ENCODE measurements around the gene FGGY.

Gene FGGY

DNA sequence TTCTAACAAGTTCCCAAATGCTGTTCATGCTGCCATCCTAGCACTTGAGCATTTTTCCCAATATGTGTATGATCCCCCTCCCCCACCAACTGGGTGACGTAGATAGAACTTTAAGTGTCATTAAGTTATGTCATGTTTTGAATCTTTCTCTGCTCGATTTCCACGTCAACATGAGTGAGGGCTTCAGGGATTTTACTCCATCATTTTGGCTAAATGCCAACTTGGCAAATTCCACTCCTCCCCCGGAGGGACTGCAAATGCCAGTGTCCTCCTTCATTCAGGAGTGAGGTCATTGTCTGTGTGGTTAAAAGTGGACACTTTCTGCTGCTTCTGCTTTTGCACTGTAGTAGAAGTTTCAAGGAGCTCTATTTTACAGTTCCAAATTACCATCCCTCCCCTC lies 201.7 kb downstream of the FGGY start:
- Histone ChIP-seq H3K9ac (ENCODE audit: insufficient read length) (no peak overlapping the region), H3K27ac (no peak overlapping the region), H3K4me3 (no peak overlapping the region), H3K36me3 (ENCODE audit: insufficient read depth, low read length) (no peaks in the 10 kb centered on the region), H3K9me3 (ENCODE audit: low read depth, low read length) (no peaks in the 10 kb centered on the region)
- DNase-seq (ENCODE audit: low read depth, low spot score), result no peak
- TF ChIP-seq EZH2 (IDR thresholded peaks at IDR 0.05) (no peak), POLR2AphosphoS5 (IDR thresholded peaks at IDR 0.05; ENCODE audit: borderline replicate concordance, low read depth, low read length) (no peak), FOXP2 (optimal IDR thresholded peaks at IDR 0.05; ENCODE audit: control extremely low read depth, extremely low read length, insufficient read depth) (no peak)

DNA sequence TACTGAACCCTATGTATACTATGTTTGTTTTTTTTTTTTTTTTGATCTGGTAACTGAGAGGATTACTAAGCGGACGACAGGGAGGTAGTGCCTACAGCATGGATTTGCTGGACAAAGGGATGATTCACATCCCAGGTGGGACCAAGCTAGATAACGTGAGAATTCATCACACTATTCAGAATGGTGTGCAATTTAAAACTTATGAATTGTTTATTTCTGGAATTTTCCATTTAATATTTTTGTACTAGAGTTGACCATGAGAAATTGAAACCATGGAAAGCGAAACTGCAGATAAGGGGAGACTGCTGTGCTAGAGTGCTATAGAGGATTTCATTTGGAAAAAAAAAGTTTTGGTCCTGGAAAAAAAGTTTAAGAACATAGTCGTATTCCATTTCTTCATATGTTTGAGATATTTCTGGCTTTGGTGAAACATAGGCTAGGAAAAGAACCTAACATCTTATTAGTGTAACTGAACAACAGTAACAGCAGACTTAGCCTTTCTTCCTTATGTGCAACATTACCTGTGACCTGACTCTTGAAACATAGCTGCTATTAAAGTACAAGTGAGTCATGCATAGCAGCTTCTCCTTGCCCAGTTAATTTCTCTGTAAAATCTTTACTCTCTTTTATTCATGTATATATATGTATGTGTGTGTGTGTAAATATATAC lies 202.5 kb downstream of the FGGY start:
- H3K36me3 ChIP-seq (ENCODE audit: insufficient read depth, low read length), result no peaks in the 10 kb centered on the region
- H3K27ac ChIP-seq, result no peak overlapping the region
- TF ChIP-seq EZH2 (IDR thresholded peaks at IDR 0.05) (no peak), POLR2AphosphoS5 (IDR thresholded peaks at IDR 0.05; ENCODE audit: borderline replicate concordance, low read depth, low read length) (no peak), FOXP2 (optimal IDR thresholded peaks at IDR 0.05; ENCODE audit: control extremely low read depth, extremely low read length, insufficient read depth) (no peak)
- no peaks in the 10 kb centered on the region for H3K9me3 ChIP-seq (ENCODE audit: low read depth, low read length)
- no peak overlapping the region for H3K4me3 ChIP-seq
- no peak overlapping the region for H3K9ac ChIP-seq (ENCODE audit: insufficient read length)
- no peak for DNase-seq (ENCODE audit: low read depth, low spot score)

DNA sequence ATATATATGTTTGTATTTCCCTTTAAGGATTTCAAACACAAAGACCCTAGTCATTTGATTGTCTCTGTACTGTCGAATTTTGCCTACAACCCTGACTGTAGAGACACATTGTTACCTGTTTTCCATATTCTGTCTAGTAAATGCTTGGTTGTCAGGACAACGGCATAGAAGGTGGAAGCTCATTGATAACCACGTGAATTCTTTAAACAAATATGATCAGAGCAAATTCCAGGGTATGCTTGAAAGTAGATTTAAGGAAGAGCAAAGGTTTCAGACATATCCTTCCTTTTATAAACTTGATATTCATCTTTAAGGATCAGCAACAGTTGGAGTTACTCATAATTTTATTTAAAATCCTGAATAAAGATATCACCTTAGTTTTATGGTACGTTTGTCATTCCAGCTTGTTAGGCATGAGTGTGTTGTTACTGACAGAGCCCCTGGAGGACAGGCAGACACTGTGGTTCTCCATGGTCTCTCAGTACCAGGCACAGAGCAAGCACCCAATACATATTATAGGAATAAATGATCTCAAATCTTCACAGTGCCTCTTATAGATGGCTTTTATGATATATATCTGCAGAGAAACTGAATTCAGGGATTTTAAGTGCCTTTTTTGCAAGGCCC lies 203.2 kb downstream of the FGGY start:
- Histone ChIP-seq H3K9ac (ENCODE audit: insufficient read length) (no peak overlapping the region), H3K9me3 (ENCODE audit: low read depth, low read length) (no peaks in the 10 kb centered on the region), H3K27ac (no peak overlapping the region), H3K4me3 (no peak overlapping the region), H3K36me3 (ENCODE audit: insufficient read depth, low read length) (no peaks in the 10 kb centered on the region)
- DNase-seq (ENCODE audit: low read depth, low spot score), result no peak
- TF ChIP-seq FOXP2 (optimal IDR thresholded peaks at IDR 0.05; ENCODE audit: control extremely low read depth, extremely low read length, insufficient read depth), result no peak
- TF ChIP-seq POLR2AphosphoS5 (IDR thresholded peaks at IDR 0.05; ENCODE audit: borderline replicate concordance, low read depth, low read length), result no peak
- TF ChIP-seq EZH2 (IDR thresholded peaks at IDR 0.05), result no peak

DNA sequence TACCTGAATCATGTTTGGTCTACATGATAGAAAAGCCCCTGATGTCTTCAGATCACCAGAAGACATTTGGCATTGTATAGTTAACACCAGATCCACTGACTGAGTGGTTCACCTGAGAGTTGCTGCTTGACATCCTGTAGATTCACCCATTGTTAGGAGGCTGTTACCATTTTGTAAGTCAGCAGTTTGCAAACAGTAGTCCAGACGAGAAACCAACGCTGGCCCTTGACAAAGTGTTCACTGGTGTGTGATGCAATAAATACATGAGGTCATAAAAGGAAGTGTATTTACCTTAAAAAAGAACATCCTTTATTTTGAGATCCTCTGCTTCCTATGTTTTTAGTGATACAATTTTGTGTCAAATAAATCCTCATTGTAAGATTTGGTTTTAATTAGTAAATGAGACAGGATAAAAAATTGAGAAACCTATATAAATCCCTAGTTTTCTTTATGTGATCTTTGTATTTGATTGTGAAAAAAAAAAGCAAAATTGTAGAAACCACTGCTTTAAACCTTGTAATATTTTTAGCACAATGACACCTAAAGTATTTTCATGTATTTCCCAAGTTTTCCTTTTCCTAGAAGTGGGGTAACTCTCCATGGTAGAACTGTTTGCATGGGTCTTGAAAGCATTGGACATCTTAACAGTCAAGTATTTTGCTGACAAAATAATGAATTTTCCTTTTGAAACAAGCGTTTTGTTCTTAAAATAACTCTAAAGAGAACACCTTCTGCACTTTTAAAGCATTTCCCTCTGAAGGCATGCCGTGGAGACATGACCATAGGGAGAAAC lies 204.3 kb downstream of the FGGY start:
- no peak overlapping the region for H3K9ac ChIP-seq (ENCODE audit: insufficient read length)
- no peak overlapping the region for H3K27ac ChIP-seq
- H3K4me3 ChIP-seq, result no peak overlapping the region
- no peaks in the 10 kb centered on the region for H3K36me3 ChIP-seq (ENCODE audit: insufficient read depth, low read length)
- DNase-seq (ENCODE audit: low read depth, low spot score), result no peak
- H3K9me3 ChIP-seq (ENCODE audit: low read depth, low read length), result no peaks in the 10 kb centered on the region
- TF ChIP-seq EZH2 (IDR thresholded peaks at IDR 0.05) (no peak), FOXP2 (optimal IDR thresholded peaks at IDR 0.05; ENCODE audit: control extremely low read depth, extremely low read length, insufficient read depth) (no peak), POLR2AphosphoS5 (IDR thresholded peaks at IDR 0.05; ENCODE audit: borderline replicate concordance, low read depth, low read length) (no peak)

DNA sequence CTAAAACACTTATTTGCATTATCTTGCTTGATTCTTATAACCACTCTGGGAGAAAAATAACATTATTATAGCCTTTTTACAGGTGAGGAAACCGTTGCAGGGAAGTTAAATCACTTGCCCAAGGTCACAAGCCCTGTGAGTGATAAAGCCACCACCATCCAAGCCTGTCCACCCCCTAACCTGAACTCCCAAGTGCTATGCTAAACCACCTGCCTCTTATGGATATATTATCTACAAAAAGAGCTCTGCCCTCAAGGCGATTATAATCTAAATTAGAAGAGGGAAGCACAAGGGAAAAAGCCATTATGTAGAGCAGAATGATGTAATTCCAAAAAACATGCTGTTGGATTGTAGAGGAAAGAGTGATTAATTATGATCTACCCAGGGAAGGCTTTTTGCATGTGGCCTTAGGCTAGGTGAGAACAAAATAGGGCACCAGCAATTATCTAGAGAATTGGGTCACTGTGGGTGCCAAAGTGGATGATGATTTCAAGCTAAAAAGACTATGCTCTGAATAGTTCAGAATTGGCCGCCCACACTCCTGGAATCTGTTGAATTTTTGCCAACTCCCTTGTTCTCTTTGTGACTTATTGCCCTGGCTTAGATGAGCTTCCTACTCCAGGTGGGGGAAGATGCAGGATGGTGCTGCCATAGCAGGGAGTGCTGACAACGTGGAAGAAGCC lies 205.3 kb downstream of the FGGY start:
- TF ChIP-seq FOXP2 (optimal IDR thresholded peaks at IDR 0.05; ENCODE audit: control extremely low read depth, extremely low read length, insufficient read depth) (no peak), POLR2AphosphoS5 (IDR thresholded peaks at IDR 0.05; ENCODE audit: borderline replicate concordance, low read depth, low read length) (peak; percentile 17; the same call in 1 of the 2 replicates), EZH2 (IDR thresholded peaks at IDR 0.05) (no peak)
- Histone ChIP-seq H3K9ac (ENCODE audit: insufficient read length) (no peak overlapping the region), H3K36me3 (ENCODE audit: insufficient read depth, low read length) (no peaks in the 10 kb centered on the region), H3K9me3 (ENCODE audit: low read depth, low read length) (no peaks in the 10 kb centered on the region), H3K4me3 (no peak overlapping the region), H3K27ac (no peak overlapping the region)
- no peak for DNase-seq (ENCODE audit: low read depth, low spot score)

DNA sequence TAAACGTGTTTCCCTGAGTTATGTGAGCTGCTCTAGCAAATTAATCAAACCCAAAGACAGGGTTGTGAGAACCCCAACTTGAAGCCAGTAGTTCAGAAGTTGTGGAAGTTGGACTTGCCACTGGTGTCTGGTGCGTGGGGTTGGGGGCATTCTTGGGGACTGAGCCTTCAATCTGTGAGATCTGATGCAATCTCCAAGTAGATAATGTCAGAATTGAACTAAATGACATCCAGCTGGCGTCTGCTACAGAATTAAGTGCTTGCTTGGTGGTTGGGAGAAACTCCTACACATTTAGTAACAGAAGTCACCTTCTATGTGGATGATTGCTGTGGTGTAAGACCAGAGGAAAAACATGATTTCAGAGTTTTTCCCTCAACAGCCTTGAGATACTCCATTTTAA lies 207.4 kb downstream of the FGGY start:
- Histone ChIP-seq H3K9me3 (ENCODE audit: low read depth, low read length) (no peaks in the 10 kb centered on the region), H3K9ac (ENCODE audit: insufficient read length) (no peak overlapping the region), H3K27ac (no peak overlapping the region), H3K36me3 (ENCODE audit: insufficient read depth, low read length) (no peaks in the 10 kb centered on the region), H3K4me3 (no peak overlapping the region)
- DNase-seq (ENCODE audit: low read depth, low spot score), result no peak
- TF ChIP-seq EZH2 (IDR thresholded peaks at IDR 0.05) (no peak), POLR2AphosphoS5 (IDR thresholded peaks at IDR 0.05; ENCODE audit: borderline replicate concordance, low read depth, low read length) (no peak)

DNA sequence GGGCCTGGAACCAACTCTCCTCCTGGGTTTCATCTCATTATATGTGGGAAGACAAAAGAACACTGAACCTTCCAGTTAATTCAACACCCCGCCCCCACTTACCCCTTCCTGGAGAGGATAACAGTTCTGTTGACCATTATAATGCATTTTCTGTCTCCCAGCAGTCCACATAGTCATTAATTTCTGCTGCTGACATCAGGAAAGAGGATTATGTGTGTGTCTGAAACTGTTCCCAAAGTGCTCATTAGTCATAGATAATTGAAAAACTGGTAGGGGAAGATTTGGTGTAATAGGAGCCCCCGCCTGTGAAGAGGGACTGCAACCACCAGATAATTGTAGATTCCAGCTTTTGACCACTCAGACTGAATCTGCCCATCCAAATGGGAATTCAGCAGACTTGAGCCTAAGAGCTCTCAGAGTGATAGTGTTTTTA lies 208.7 kb downstream of the FGGY start:
- Histone ChIP-seq H3K9me3 (ENCODE audit: low read depth, low read length) (no peaks in the 10 kb centered on the region), H3K36me3 (ENCODE audit: insufficient read depth, low read length) (no peaks in the 10 kb centered on the region), H3K27ac (no peak overlapping the region), H3K4me3 (no peak overlapping the region), H3K9ac (ENCODE audit: insufficient read length) (no peak overlapping the region)
- no peak for DNase-seq (ENCODE audit: low read depth, low spot score)
- TF ChIP-seq FOXP2 (optimal IDR thresholded peaks at IDR 0.05; ENCODE audit: control extremely low read depth, extremely low read length, insufficient read depth) (no peak), EZH2 (IDR thresholded peaks at IDR 0.05) (no peak), POLR2AphosphoS5 (IDR thresholded peaks at IDR 0.05; ENCODE audit: borderline replicate concordance, low read depth, low read length) (no peak)

DNA sequence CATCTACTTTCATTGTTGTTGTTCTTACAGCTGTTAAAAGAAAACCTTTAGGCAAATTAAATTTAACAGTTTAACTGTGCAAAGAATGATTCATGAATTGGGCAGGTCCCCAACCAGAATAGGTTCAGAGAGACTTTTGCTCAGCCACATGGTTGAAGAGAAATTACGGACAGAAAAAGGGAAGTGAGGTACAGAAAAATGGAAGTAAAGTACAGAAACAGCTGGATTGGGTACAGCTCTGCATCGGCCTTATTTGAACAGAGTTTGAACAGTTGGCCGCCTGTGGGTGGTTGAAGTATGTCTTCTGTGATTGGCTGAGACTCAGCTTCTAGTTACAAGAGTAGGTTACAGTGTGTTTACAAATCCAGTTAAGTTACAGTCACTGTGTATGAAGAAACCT lies 210.1 kb downstream of the FGGY start:
- Histone ChIP-seq H3K36me3 (ENCODE audit: insufficient read depth, low read length) (no peaks in the 10 kb centered on the region), H3K4me3 (no peak overlapping the region), H3K9ac (ENCODE audit: insufficient read length) (no peak overlapping the region), H3K9me3 (ENCODE audit: low read depth, low read length) (no peaks in the 10 kb centered on the region), H3K27ac (no peak overlapping the region)
- no peak for DNase-seq (ENCODE audit: low read depth, low spot score)
- no peak for TF ChIP-seq POLR2AphosphoS5 (IDR thresholded peaks at IDR 0.05; ENCODE audit: borderline replicate concordance, low read depth, low read length)
- TF ChIP-seq FOXP2 (optimal IDR thresholded peaks at IDR 0.05; ENCODE audit: control extremely low read depth, extremely low read length, insufficient read depth), result no peak
- no peak for TF ChIP-seq EZH2 (IDR thresholded peaks at IDR 0.05)
